Lower lobe of right lung (tissue), 2 donors: Measurements from ENCODE around the gene TMUB1. TPM values are rescaled to one million over a fixed set of nuclear protein-coding genes. Genes with fewer than 3 reads are reported as not detected.

Experiments used
- ATAC-seq, 2 donors: fragments of 200-7000 bp; cut with Tn5 transposase; one replicate each; pipeline ENCODE4 v1.9.1; 2020 to 2022; ENCODE audit warnings: mild to moderate bottlenecking in 2 of 2, moderate library complexity in 2 of 2
- DNase-seq: peaks from one replicate; pipeline ENCODE4 v3.0.0-alpha.2; 2020
- H3K27ac ChIP-seq: fragments of 200-600 bp; one replicate; pipeline ENCODE4 v1.8.0; 2022
- H3K27me3 ChIP-seq: fragments of 200-600 bp; one replicate; pipeline ENCODE4 v1.8.0; 2022; ENCODE audit warnings: low read depth
- H3K36me3 ChIP-seq: fragments of 200-600 bp; one replicate; pipeline ENCODE4 v1.8.0; 2022; ENCODE audit warnings: mild to moderate bottlenecking
- H3K4me1 ChIP-seq: fragments of 200-600 bp; one replicate; pipeline ENCODE4 v1.8.0; 2022
- H3K4me3 ChIP-seq: fragments of 200-600 bp; one replicate; pipeline ENCODE4 v1.8.0; 2022; ENCODE audit warnings: mild to moderate bottlenecking
- H3K9me3 ChIP-seq: fragments of 200-600 bp; one replicate; pipeline ENCODE4 v1.8.0; 2022
- intact Hi-C: fragments of 100-400 bp; cut with DNase I; formaldehyde crosslinking; loops from one replicate; pipeline ENCODE4 v1.11.0; 2022
- total RNA-seq: library from RNA; stranded (reverse); fragmentation: NEBNext Ultra II Directional; extraction: Animal tissue kit (Norgen Biotek cat#: 25700); gene quantifications from one replicate; pipeline ENCODE4 v1.2.1, GENCODE V29; 2021
- TF ChIP-seq, protein P1 (sequence below): fragments of 200-600 bp; IDR thresholded peaks from one replicate; pipeline ENCODE4 v1.8.0; 2022; ENCODE audit warnings: antibody characterized with exemption, mild to moderate bottlenecking
- donor health status: DM: no; HTN: yes; CAD: no; lungs with severe emphysema.

The TMUB1 gene
- total RNA-seq, 1 donor from 2014 or later: 37.4 TPM

DNA sequence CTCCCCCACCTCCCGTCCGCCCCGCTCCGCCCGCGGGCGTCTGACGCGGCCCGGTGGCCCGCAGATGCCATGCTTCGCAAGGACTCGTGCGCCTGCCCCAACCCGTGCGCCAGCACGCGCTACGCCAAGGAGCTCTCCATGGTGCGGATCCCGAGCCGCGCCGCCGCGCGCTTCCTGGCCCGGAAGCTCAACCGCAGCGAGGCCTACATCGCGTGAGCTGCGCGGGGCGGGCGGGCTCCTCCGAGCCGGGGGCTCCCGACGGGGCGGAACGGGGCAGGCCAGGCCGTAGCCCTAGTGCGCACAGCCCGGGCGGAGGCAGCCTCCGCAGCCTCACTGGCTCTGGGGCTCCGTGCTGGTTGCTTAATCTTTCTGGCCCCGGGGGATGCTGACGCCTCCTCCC is 32.2 kb downstream of the TMUB1 start:
- Histone ChIP-seq H3K4me1 (peaks cover 13% of the 10 kb centered on the region), H3K27me3 (peaks cover 14% of the 10 kb centered on the region), H3K36me3 (no peaks in the 10 kb centered on the region), H3K27ac (no peak overlapping the region), H3K9me3 (no peaks in the 10 kb centered on the region), H3K4me3 (no peak overlapping the region)
- intact Hi-C loops: no loop called here
- TF ChIP-seq, protein P1, sequence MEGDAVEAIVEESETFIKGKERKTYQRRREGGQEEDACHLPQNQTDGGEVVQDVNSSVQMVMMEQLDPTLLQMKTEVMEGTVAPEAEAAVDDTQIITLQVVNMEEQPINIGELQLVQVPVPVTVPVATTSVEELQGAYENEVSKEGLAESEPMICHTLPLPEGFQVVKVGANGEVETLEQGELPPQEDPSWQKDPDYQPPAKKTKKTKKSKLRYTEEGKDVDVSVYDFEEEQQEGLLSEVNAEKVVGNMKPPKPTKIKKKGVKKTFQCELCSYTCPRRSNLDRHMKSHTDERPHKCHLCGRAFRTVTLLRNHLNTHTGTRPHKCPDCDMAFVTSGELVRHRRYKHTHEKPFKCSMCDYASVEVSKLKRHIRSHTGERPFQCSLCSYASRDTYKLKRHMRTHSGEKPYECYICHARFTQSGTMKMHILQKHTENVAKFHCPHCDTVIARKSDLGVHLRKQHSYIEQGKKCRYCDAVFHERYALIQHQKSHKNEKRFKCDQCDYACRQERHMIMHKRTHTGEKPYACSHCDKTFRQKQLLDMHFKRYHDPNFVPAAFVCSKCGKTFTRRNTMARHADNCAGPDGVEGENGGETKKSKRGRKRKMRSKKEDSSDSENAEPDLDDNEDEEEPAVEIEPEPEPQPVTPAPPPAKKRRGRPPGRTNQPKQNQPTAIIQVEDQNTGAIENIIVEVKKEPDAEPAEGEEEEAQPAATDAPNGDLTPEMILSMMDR: no peak
- DNase-seq (peak; percentile 72), ATAC-seq (peak; percentile 65 to 69)

DNA sequence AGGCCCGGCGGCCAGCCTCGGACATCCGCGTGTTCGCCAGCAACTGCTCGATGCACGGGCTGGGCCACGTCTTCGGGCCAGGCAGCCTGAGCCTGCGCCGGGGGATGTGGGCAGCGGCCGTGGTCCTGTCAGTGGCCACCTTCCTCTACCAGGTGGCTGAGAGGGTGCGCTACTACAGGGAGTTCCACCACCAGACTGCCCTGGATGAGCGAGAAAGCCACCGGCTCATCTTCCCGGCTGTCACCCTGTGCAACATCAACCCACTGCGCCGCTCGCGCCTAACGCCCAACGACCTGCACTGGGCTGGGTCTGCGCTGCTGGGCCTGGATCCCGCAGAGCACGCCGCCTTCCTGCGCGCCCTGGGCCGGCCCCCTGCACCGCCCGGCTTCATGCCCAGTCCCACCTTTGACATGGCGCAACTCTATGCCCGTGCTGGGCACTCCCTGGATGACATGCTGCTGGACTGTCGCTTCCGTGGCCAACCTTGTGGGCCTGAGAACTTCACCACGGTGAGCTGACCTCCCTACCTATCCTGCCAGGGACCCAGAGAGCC is 34.3 kb downstream of the TMUB1 start:
- DNase-seq (no peak), ATAC-seq (no peak)
- intact Hi-C loops: no loop called here
- TF ChIP-seq, protein P1: no peak
- Histone ChIP-seq H3K27me3 (peaks cover 14% of the 10 kb centered on the region), H3K4me1 (peaks cover 13% of the 10 kb centered on the region), H3K9me3 (no peaks in the 10 kb centered on the region), H3K4me3 (no peak overlapping the region), H3K36me3 (peaks cover 16% of the 10 kb centered on the region), H3K27ac (no peak overlapping the region)

DNA sequence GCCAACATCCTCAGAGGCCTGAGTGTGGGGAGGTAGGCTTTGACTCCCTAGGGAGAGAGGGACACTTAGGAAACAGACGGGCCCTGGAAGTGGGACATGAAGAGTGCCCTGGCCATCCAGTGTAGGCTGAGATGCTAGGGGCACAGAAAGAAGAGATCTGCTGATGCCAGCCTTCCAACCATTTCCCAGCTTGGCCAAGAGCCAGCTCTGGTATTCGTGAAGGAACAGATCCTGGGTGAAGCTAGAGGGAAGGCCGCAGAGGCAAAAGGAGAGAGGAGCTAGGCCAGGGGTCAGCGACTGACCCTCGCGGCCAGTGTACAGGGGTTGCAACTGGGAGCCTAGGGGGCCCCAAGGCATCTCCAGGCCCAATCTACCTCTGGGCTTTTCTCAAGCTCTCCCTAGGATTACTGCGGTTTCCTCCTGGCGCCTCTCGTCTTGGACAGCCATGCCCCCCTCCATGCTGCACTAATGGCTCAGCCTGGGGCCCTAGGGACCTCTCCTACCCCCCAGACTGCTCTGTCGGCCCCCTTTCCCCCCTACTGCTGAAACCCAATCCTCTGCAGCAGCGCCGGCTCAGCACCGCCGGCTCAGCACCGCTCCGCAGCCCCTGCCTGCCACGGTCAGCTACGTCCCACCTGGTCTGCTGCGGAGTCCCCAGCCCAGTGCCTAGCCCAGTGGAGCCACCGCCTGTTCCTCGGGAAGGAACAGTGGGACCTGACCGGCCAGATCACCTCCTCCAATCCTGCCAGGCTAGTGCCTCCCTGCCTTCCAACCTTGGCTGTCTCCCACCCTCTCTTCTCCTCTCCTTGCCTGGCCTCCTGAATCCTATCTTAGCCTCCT is 35.1 kb downstream of the TMUB1 start, which contains the start of gene ASIC3:
Gene ASIC3 (plus strand): TSS at position 556 of the 840 bp plus-strand sequence. CDS start 355 bp downstream, outside the sequence.
- Histone ChIP-seq H3K4me1 (peaks cover 10% of the 10 kb centered on the region), H3K4me3 (no peak within 1 kb of the TSS), H3K9me3 (no peaks in the 10 kb centered on the region), H3K36me3 (peaks cover 19% of the 10 kb centered on the region), H3K27ac (no peak within 1 kb of the TSS), H3K27me3 (peaks cover 14% of the 10 kb centered on the region)
- DNase-seq: no peak
- intact Hi-C loops: no loop called here
- TF ChIP-seq, protein P1: no peak
- ATAC-seq: no peak

DNA sequence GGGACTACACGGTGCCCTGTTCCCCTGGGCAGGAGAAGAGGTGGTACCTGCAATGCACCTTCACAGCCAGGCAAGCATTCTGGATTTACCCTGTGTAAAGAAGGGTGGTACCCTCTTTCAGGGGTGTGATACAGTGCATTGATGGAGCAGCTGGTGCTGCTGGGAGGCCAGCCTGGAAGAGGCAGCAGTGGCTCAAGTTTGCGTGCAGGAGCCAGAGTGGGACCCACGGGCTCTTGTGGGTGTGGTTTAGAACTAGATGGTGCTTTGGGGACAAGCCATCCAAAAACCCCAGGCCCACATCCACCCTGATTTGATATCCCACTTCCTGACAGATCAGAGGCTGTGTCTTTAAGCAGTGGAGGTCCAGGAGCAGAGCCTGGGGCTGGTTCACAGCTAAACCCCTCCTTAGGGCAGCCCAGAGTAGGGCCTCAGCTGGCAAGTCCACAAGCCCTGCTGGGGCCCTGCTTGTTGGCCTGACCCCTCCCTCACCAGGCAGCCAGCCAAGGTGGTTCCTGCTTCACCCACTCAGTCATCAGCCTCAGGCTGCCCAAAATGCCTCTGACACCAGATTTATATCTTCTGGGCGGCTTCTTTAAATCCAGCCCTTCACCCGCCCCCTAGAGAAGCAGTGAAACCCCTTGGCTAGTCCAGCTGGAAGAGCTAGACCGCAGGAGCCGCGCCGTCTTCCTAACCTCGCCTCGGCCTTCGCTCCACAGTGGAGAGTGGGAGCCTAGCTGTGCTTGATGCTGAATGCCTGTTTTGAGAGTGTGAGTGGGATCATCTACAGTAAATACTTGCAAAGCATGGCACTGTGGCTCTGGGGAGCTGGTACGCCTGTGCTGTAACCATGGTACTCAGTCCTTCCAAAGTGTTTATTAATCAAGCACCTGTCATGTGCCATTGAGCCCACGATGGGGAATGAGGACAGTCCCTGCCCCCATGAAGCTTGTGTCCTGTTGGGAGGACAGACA is 36.4 kb downstream of the TMUB1 start:
- peaks cover 7% of the 10 kb centered on the region for H3K4me1 ChIP-seq
- intact Hi-C loops: no loop called here
- ATAC-seq: no peak
- peaks cover 27% of the 10 kb centered on the region for H3K36me3 ChIP-seq
- TF ChIP-seq, protein P1: no peak
- H3K9me3 ChIP-seq: no peaks in the 10 kb centered on the region
- H3K27ac ChIP-seq: no peak overlapping the region
- peaks cover 12% of the 10 kb centered on the region for H3K27me3 ChIP-seq
- no peak for DNase-seq
- no peak overlapping the region for H3K4me3 ChIP-seq

DNA sequence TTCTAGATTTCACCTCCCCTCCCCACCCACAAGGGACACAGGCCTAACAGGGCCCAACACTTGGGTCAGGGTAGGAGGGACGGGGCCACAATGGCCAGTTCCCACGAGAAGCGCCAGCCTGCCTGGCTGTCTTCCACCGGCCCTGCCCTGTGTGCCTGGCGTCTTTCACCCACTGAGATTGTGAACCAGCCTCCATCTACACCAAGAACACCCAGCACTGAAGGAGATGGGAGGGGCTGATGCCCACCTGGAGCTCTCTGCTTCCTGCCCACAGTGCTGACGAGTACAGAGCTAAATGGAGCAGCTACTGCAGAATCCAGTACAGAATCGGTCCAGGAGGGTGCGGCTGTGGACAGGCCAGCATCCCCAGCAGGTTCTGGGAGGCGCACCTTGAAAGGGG is 37.3 kb downstream of the TMUB1 start:
- Histone ChIP-seq H3K27ac (no peak overlapping the region), H3K4me3 (no peak overlapping the region), H3K4me1 (peaks cover 3% of the 10 kb centered on the region), H3K27me3 (peaks cover 8% of the 10 kb centered on the region), H3K36me3 (peaks cover 31% of the 10 kb centered on the region), H3K9me3 (no peaks in the 10 kb centered on the region)
- TF ChIP-seq, protein P1: no peak
- no peak for DNase-seq
- intact Hi-C loops: no loop called here
- no peak for ATAC-seq
